B cell (primary cell): Measurements from ENCODE around the gene ZP3. TPM values are rescaled to one million over a fixed set of nuclear protein-coding genes. Genes with fewer than 3 reads are reported as not detected.
"Not testable (repeated sequence)": the region's sequence is repeated elsewhere in the genome, so short reads cannot be mapped to it uniquely, and the experiment has no call there.

Source experiments
- ATAC-seq: fragments of 200-7000 bp; cut with Tn5 transposase; one replicate; pipeline ENCODE4 v1.10.0; 2021; ENCODE audit warnings: low read depth, mild to moderate bottlenecking, moderate number of reproducible peaks, moderate library complexity
- CTCF ChIA-PET: fragments of 350-600 bp; sonication (Branson Sonifier 250); formaldehyde crosslinking; loops from one replicate; lab custom pipeline; 2021; ENCODE audit warnings: antibody characterized with exemption, inconsistent platforms; lab: Charles Lee
- POLR2A ChIA-PET: fragments of 350-600 bp; sonication (Branson Sonifier 250); formaldehyde crosslinking; loops from one replicate; lab custom pipeline; 2021; ENCODE audit warnings: antibody characterized with exemption; lab: Charles Lee
- DNase-seq: peaks from one replicate; pipeline ENCODE4 v3.0.0; 2013
- H2AFZ ChIP-seq: 2 replicates; pipeline ENCODE4 v1.6.1; 2012; ENCODE audit warnings: mild to moderate bottlenecking, low read depth, low read length; ENCODE audit not compliant: insufficient read depth, poor library complexity, severe bottlenecking
- H3K27ac ChIP-seq, 2 donors: 1 replicate in 1 of 2; 2 replicates in 1 of 2; pipeline ENCODE4 v1.5.1; 2012 to 2013; ENCODE audit warnings: low read length in 2 of 2, mild to moderate bottlenecking in 2 of 2, moderate library complexity in 1 of 2
- H3K27me3 ChIP-seq, 4 experiments: fragments of 200-600 bp in 1 of 4; sonication (generic) in 1 of 4; replicated peaks in 1 of 4; 1 replicate in 2 of 4; 2 replicates in 2 of 4; pipeline versions ENCODE4 v1.6.1 to v1.7.0; 2013 to 2016; ENCODE audit warnings: low read length in 3 of 4, mild to moderate bottlenecking in 2 of 4, mixed read lengths in 1 of 4, moderate library complexity in 1 of 4; ENCODE audit not compliant: insufficient read depth in 4 of 4, control insufficient read depth in 3 of 4; ENCODE audit errors: control extremely low read depth in 1 of 4
- H3K36me3 ChIP-seq, 2 experiments: replicated peaks in 1 of 2; 1 replicate in 1 of 2; 2 replicates in 1 of 2; pipeline versions ENCODE4 v1.6.1 to v1.7.1; 2013; ENCODE audit warnings: low read length in 1 of 2; ENCODE audit not compliant: insufficient read depth in 2 of 2, control insufficient read depth in 1 of 2; ENCODE audit errors: control extremely low read depth in 1 of 2, extremely low read depth in 1 of 2
- H3K4me1 ChIP-seq, 2 donors: fragments of 200-600 bp in 1 of 2; sonication (generic) in 1 of 2; 1 replicate in 1 of 2; 2 replicates in 1 of 2; pipeline versions ENCODE4 v1.5.1 to v1.6.1; 2013 to 2017; ENCODE audit warnings: low read length in 2 of 2; ENCODE audit not compliant: control insufficient read depth in 2 of 2, insufficient read depth in 2 of 2
- H3K4me2 ChIP-seq: replicated peaks from 2 replicates; pipeline ENCODE3; 2012; ENCODE audit warnings: mild to moderate bottlenecking, low read depth, low read length; ENCODE audit not compliant: poor library complexity, severe bottlenecking
- H3K4me3 ChIP-seq, 5 experiments: fragments of 200-600 bp in 1 of 5; sonication (generic) in 1 of 5; 1 replicate in 3 of 5; 2 replicates in 2 of 5; pipeline versions ENCODE4 v1.5.1 to v1.7.0; 2011 to 2016; ENCODE audit warnings: low read length in 4 of 5, mild to moderate bottlenecking in 4 of 5, low read depth in 2 of 5, control low read depth in 1 of 5, moderate library complexity in 1 of 5; ENCODE audit not compliant: insufficient read depth in 1 of 5; ENCODE audit errors: control extremely low read depth in 1 of 5, extremely low read depth in 1 of 5
- H3K79me2 ChIP-seq: fragments of 200-600 bp; sonication (generic); one replicate; pipeline ENCODE4 v1.6.0; 2016; ENCODE audit warnings: low read length; ENCODE audit not compliant: control insufficient read depth, insufficient read depth
- H3K9ac ChIP-seq: fragments of 200-600 bp; sonication (generic); 2 replicates; pipeline ENCODE4 v1.6.1; 2017; ENCODE audit warnings: mild to moderate bottlenecking, low read length, moderate library complexity
- H3K9me3 ChIP-seq, 3 donors: one replicate each; pipeline versions ENCODE4 v1.6.1 to v1.7.1; 2013; ENCODE audit warnings: low read length in 2 of 3; ENCODE audit not compliant: control insufficient read depth in 2 of 3, insufficient read depth in 1 of 3; ENCODE audit errors: control extremely low read depth in 1 of 3
- H4K20me1 ChIP-seq: 2 replicates; pipeline ENCODE4 v1.6.0; 2012; ENCODE audit warnings: mild to moderate bottlenecking, low read length; ENCODE audit not compliant: insufficient read depth, control insufficient read depth, poor library complexity, severe bottlenecking
- H3K27ac Mint-ChIP-seq: one replicate; pipeline ENCODE4 v1.8.0; 2021; ENCODE audit warnings: mixed read lengths
- H3K27me3 Mint-ChIP-seq: one replicate; pipeline ENCODE4 v1.8.0; 2021; ENCODE audit warnings: mixed read lengths
- H3K4me1 Mint-ChIP-seq: one replicate; pipeline ENCODE4 v1.8.0; 2021; ENCODE audit warnings: mixed read lengths
- H3K4me3 Mint-ChIP-seq: one replicate; pipeline ENCODE4 v1.8.0; 2021; ENCODE audit warnings: mixed read lengths
- H3K9me3 Mint-ChIP-seq: one replicate; pipeline ENCODE4 v1.8.0; 2022; ENCODE audit warnings: mixed read lengths; ENCODE audit not compliant: insufficient read depth
- WGBS: methylation state at CpG from one replicate; pipeline ENCODE4 v1.1.5; 2013; ENCODE audit warnings: missing lambda C conversion rate; ENCODE audit not compliant: insufficient coverage; 5-methylcytosine and 5-hydroxymethylcytosine counted together
- intact Hi-C: fragments of 100-400 bp; cut with micrococcal nuclease; formaldehyde crosslinking; loops from one replicate; pipeline ENCODE4 v1.10.0; 2022
- polyA plus RNA-seq: library from polyadenylated mRNA; depleted of rRNA; stranded (reverse); fragments of >200 nt; gene quantifications from 2 replicates; pipeline ENCODE4 v1.2.3, GENCODE V29; 2012
- total RNA-seq, 2 donors: library from RNA; stranded (reverse); fragments of 120-200 nt in 1 of 2; gene quantifications; 1 replicate in 1 of 2; 2 replicates in 1 of 2; pipeline versions ENCODE4 v1.2.3 to v1.2.4, GENCODE V29; 2013 to 2022

Gene ZP3
- total and polyA plus RNA-seq, 2 donors (not counting 1 experiment from before 2014, with no cell fraction given), result 0.64 to 4.4 TPM

DNA sequence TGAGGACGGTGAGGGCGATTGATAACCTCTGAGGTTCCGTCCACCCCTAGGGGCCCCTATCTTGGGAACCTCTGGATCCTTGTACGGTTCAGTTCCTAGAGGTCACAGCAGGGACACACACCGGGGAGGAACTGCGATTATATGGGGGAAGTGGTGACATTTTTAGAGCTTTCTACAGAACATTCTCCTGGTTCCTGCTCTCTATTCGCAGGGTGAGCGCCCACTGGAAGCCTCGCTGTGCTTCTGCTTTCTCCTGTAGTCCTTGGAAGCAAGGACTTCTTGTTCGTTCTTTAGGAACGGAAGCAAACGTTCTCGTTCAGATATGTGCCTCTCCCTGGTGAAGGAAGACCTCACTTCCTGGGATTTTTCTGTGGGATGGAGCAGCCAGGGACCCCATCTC is 63.2 kb downstream of the ZP3 start:
- CTCF ChIA-PET, H3K9ac ChIP-seq, H3K79me2 ChIP-seq, H3K4me3 ChIP-seq, H3K4me2 ChIP-seq, H3K4me3 Mint-ChIP-seq, ATAC-seq, H3K27ac ChIP-seq, H3K27me3 ChIP-seq, POLR2A ChIA-PET, intact Hi-C loops, H3K27me3 Mint-ChIP-seq, H4K20me1 ChIP-seq, H3K4me1 ChIP-seq, H3K9me3 ChIP-seq, H3K4me1 Mint-ChIP-seq, DNase-seq, H3K27ac Mint-ChIP-seq, H3K9me3 Mint-ChIP-seq, H2AFZ ChIP-seq, H3K36me3 ChIP-seq: not testable (repeated sequence)
- WGBS, result no CpG with 5 or more reads among the region's 13 CpGs

Other genes with a start within 250 kb of the ZP3 start
- not detected in 2 replicates for gene SRRM3, start 223.1 kb upstream of the ZP3 start, total RNA-seq
- gene SRRM3, start 223.1 kb upstream of the ZP3 start, polyA plus RNA-seq, result not detected in 2 replicates
- 26.8 and 34.0 TPM in 2 replicates for gene HSPB1, start 122.3 kb upstream of the ZP3 start, total RNA-seq
- gene HSPB1, start 122.3 kb upstream of the ZP3 start, polyA plus RNA-seq, result 343 and 441 TPM in 2 replicates
- gene YWHAG, start 66.0 kb upstream of the ZP3 start, total RNA-seq, result 51.6 and 51.9 TPM in 2 replicates
- 6.6 and 12.6 TPM in 2 replicates for gene YWHAG, start 66.0 kb upstream of the ZP3 start, polyA plus RNA-seq
- gene SSC4D, start 15.3 kb upstream of the ZP3 start, total RNA-seq, result not detected in 2 replicates
- gene SSC4D, start 15.3 kb upstream of the ZP3 start, polyA plus RNA-seq, result 0.16 TPM in 1 of 2 replicates, not detected in the other
- 66.9 and 68.4 TPM in 2 replicates for gene DTX2, start 36.8 kb downstream of the ZP3 start, total RNA-seq
- 36.4 and 41.2 TPM in 2 replicates for gene DTX2, start 36.8 kb downstream of the ZP3 start, polyA plus RNA-seq
- gene UPK3B, start 85.6 kb downstream of the ZP3 start, total RNA-seq, result 4.9 and 6.8 TPM in 2 replicates
- gene UPK3B, start 85.6 kb downstream of the ZP3 start, polyA plus RNA-seq, result 1.2 and 2.8 TPM in 2 replicates
- gene SPDYE16, start 118.3 kb downstream of the ZP3 start, total RNA-seq, result 0.53 and 0.69 TPM in 2 replicates
- gene SPDYE16, start 118.3 kb downstream of the ZP3 start, polyA plus RNA-seq, result 0.22 and 0.34 TPM in 2 replicates
- 13.3 and 18.9 TPM in 2 replicates for gene POMZP3, start 202.3 kb downstream of the ZP3 start, total RNA-seq
- 10.2 and 15.2 TPM in 2 replicates for gene POMZP3, start 202.3 kb downstream of the ZP3 start, polyA plus RNA-seq